Measurements from ENCODE around the gene AGK. TPM values are rescaled to one million over a fixed set of nuclear protein-coding genes. Genes with fewer than 3 reads are reported as not detected.
"Not testable (repeated sequence)": the region's sequence is repeated elsewhere in the genome, so short reads cannot be mapped to it uniquely, and the experiment has no call there.

AGK gene
- total RNA-seq, 1 experiment from 2014 or later = 32.2 TPM

- TF ChIP-seq ZBTB43 (CRISPR knock-in tag; IDR thresholded peaks at IDR 0.05) (no peak), FOXP4 (CRISPR knock-in tag; IDR thresholded peaks at IDR 0.05) (no peak), ATF3 (CRISPR knock-in tag; conservative IDR thresholded peaks at IDR 0.05) (no peak), ETV6 (CRISPR knock-in tag; IDR thresholded peaks at IDR 0.05) (no peak)
These were observed 135.5 kb downstream of the AGK start (continued) for GRCh38 chr7:141686670-141687069.

- ATAC-seq = no peak
- ChIA-PET POLR2A (no interaction called here), CTCF (interaction anchor here (0.6 to 4.2 kb wide), 3 partner anchors 13 to 98 kb away, joined by 3 to 14 read pairs (median 7); no protein-coding TSS in a partner anchor)
- Mint-ChIP-seq H3K27ac (no peak overlapping the region), H3K36me3 (peaks cover 8% of the 10 kb centered on the region; the same call in 1 of the 2 replicates), H3K4me3 (no peak overlapping the region), H3K4me1 (peaks cover 23% of the 10 kb centered on the region), H3K27me3 (ENCODE audit: low read depth) (no peaks in the 10 kb centered on the region), H3K9me3 (no peaks in the 10 kb centered on the region)
- TF ChIP-seq ESRRA (CRISPR knock-in tag; IDR thresholded peaks at IDR 0.05; ENCODE audit: borderline replicate concordance) (no peak), ZNF121 (CRISPR knock-in tag; IDR thresholded peaks at IDR 0.05) (no peak), RORB (CRISPR knock-in tag; IDR thresholded peaks at IDR 0.05) (no peak), E2F4 (CRISPR knock-in tag; IDR thresholded peaks at IDR 0.05; ENCODE audit: borderline replicate concordance, low read depth) (no peak), ZNF671 (CRISPR knock-in tag; IDR thresholded peaks at IDR 0.05) (no peak), EMX1 (CRISPR knock-in tag; IDR thresholded peaks at IDR 0.05) (no peak), HMGA2 (CRISPR knock-in tag; IDR thresholded peaks at IDR 0.05) (no peak), ZNF423 (CRISPR knock-in tag; IDR thresholded peaks at IDR 0.05) (no peak), NFE2L1 (CRISPR knock-in tag; IDR thresholded peaks at IDR 0.05) (no peak), IRF1 (CRISPR knock-in tag; IDR thresholded peaks at IDR 0.05) (no peak)
- no peak for DNase-seq (ENCODE audit: low spot score)
These were observed 136.8 kb downstream of the AGK start for GRCh38 chr7:141688043-141688442.

GRCh38 chr7:141689072-141689825 is 138.0 kb downstream of the AGK start:
- H3K27me3 Mint-ChIP-seq (ENCODE audit: low read depth); DNase-seq (ENCODE audit: low spot score); ATAC-seq; H3K4me3 Mint-ChIP-seq; H3K36me3 Mint-ChIP-seq; H3K27ac Mint-ChIP-seq; H3K9me3 Mint-ChIP-seq; POLR2A ChIA-PET: not testable (repeated sequence)
- CTCF ChIA-PET = interaction anchor here (0.8 to 4.2 kb wide), 4 partner anchors 12 to 49 kb away, joined by 3 to 14 read pairs (median 4); partner anchors contain the start of gene SSBP1
- peaks cover 23% of the 10 kb centered on the region for H3K4me1 Mint-ChIP-seq

- CTCF ChIA-PET = interaction anchor here (1.9 kb wide), 1 partner anchor 17 kb away, joined by 5 read pairs; no protein-coding TSS in a partner anchor
- no peaks in the 10 kb centered on the region for H3K36me3 Mint-ChIP-seq
- no peaks in the 10 kb centered on the region for H3K9me3 Mint-ChIP-seq
- ATAC-seq (peak; percentile 55), DNase-seq (ENCODE audit: low spot score) (no peak)
- no peaks in the 10 kb centered on the region for H3K27me3 Mint-ChIP-seq (ENCODE audit: low read depth)
- peaks cover 35% of the 10 kb centered on the region for H3K4me1 Mint-ChIP-seq
- H3K27ac Mint-ChIP-seq = no peak overlapping the region
- no peak overlapping the region for H3K4me3 Mint-ChIP-seq
- POLR2A ChIA-PET = no interaction called here
- TF ChIP-seq CTCF (IDR thresholded peaks at IDR 0.05) (no peak), ZNF263 (CRISPR knock-in tag; IDR thresholded peaks at IDR 0.05; ENCODE audit: low read depth) (no peak), TEAD4 (CRISPR knock-in tag; IDR thresholded peaks at IDR 0.05) (no peak), ETV6 (CRISPR knock-in tag; IDR thresholded peaks at IDR 0.05) (no peak), ATF1 (CRISPR knock-in tag; IDR thresholded peaks at IDR 0.05) (no peak), JUN (CRISPR knock-in tag; IDR thresholded peaks at IDR 0.05) (no peak), ZMAT4 (CRISPR knock-in tag; IDR thresholded peaks at IDR 0.05) (no peak), NR3C1 (CRISPR knock-in tag; conservative IDR thresholded peaks at IDR 0.05; ENCODE audit: low read depth) (no peak)
These were observed 140.3 kb downstream of the AGK start for GRCh38 chr7:141691540-141691939.
